ENCODE data around the gene HERC2.
"Not testable (repeated sequence)": the region's sequence is repeated elsewhere in the genome, so short reads cannot be mapped to it uniquely, and the experiment has no call there.

The HERC2 gene

GRCh38 chr15:28322129-28322588 is at the start of gene HERC2:
HERC2 (minus strand) TSS chr15:28322179; CDS start chr15:28321433, 746 bp downstream.
- not testable (repeated sequence) for FAIRE-seq

- FAIRE-seq = not testable (repeated sequence)
Observed at GRCh38 chr15:28365502-28365901, 43.5 kb upstream of the HERC2 start.

- FAIRE-seq = not testable (repeated sequence)
Observed at GRCh38 chr15:28357984-28358383, 36.0 kb upstream of the HERC2 start, which contains the start of gene GOLGA6L24. GOLGA6L24 (minus strand) TSS chr15:28358084; CDS start chr15:28358023, 61 bp downstream.

GRCh38 chr15:28321358-28322078 is 461 bp downstream of the HERC2 start:
- FAIRE-seq = not testable (repeated sequence)

GRCh38 chr15:28319725-28320124 is 2.3 kb downstream of the HERC2 start:
- not testable (repeated sequence) for FAIRE-seq

GRCh38 chr15:28318828-28319227 is 3.2 kb downstream of the HERC2 start:
- FAIRE-seq = not testable (repeated sequence)

- FAIRE-seq = not testable (repeated sequence)
Observed at GRCh38 chr15:28318122-28318521, 3.9 kb downstream of the HERC2 start.

GRCh38 chr15:28316958-28317357 is 5.0 kb downstream of the HERC2 start:
- FAIRE-seq = not testable (repeated sequence)

GRCh38 chr15:28310454-28310853 is 11.5 kb downstream of the HERC2 start:
- not testable (repeated sequence) for FAIRE-seq

- not testable (repeated sequence) for FAIRE-seq
Observed at GRCh38 chr15:28308718-28309117, 13.3 kb downstream of the HERC2 start.

GRCh38 chr15:28305700-28306099 is 16.3 kb downstream of the HERC2 start:
- FAIRE-seq = not testable (repeated sequence)

- FAIRE-seq = not testable (repeated sequence)
Observed at GRCh38 chr15:28297434-28297833, 24.5 kb downstream of the HERC2 start.

GRCh38 chr15:28296814-28297213 is 25.2 kb downstream of the HERC2 start:
- FAIRE-seq = not testable (repeated sequence)

GRCh38 chr15:28295009-28295563 is 26.9 kb downstream of the HERC2 start:
- FAIRE-seq = not testable (repeated sequence)

- not testable (repeated sequence) for FAIRE-seq
Observed at GRCh38 chr15:28294560-28294959, 27.4 kb downstream of the HERC2 start.

GRCh38 chr15:28289694-28290463 is 32.1 kb downstream of the HERC2 start:
- no peak for FAIRE-seq

- not testable (repeated sequence) for FAIRE-seq
Observed at GRCh38 chr15:28288830-28289693, 32.9 kb downstream of the HERC2 start.

GRCh38 chr15:28286659-28287058 is 35.3 kb downstream of the HERC2 start:
- FAIRE-seq = not testable (repeated sequence)

- FAIRE-seq = no peak
Observed at GRCh38 chr15:28286031-28286430, 35.9 kb downstream of the HERC2 start.

- no peak for FAIRE-seq
Observed at GRCh38 chr15:28281876-28282275, 40.1 kb downstream of the HERC2 start.

GRCh38 chr15:28274635-28275034 is 47.3 kb downstream of the HERC2 start:
- FAIRE-seq = no peak
